GM18508 (cell line): ENCODE results near the gene USP31.

Source experiments
- ATAC-seq: cut with Tn5 transposase; IDR thresholded peaks from one replicate; pipeline ENCODE4 v1.9.1; 2021; ENCODE audit warnings: moderate number of reproducible peaks; ENCODE audit not compliant: insufficient read depth, unreplicated experiment

The USP31 gene

DNA sequence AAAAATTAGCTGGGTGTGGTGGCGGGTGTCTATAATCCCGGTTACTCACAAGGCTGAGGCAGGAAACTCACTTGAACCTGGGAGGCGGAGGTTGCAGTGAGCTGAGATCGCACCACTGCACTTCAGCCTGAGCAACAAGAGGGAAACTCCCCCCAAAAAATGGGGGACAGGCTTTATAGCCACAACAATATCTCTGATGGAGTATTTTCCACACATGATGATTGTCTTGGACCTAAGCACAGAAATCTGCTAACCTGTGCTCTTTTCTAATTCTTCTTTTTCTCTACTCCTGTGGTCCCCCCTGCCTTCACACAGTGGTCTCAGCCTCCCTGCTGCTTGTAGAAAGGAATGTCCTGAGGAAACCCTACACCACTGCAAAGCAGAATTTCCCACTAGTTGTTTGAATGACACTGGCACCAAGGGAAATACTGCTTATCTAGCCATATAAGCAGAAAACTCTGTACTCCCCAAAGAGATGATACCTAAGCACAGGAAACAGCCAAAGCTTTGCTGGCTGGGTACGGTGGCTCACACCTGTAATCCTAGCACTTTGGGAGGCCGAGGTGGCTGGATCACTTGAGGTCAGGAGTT lies 117.6 kb downstream of the USP31 start:
- no peak for ATAC-seq

- no peak for ATAC-seq
Measured at GRCh38 chr16:23029733-23030420, 119.4 kb downstream of the USP31 start.

GRCh38 chr16:23027386-23027785 lies 121.9 kb downstream of the USP31 start:
- no peak for ATAC-seq

- ATAC-seq, result no peak
Measured at GRCh38 chr16:23026784-23027362, 122.4 kb downstream of the USP31 start.

DNA sequence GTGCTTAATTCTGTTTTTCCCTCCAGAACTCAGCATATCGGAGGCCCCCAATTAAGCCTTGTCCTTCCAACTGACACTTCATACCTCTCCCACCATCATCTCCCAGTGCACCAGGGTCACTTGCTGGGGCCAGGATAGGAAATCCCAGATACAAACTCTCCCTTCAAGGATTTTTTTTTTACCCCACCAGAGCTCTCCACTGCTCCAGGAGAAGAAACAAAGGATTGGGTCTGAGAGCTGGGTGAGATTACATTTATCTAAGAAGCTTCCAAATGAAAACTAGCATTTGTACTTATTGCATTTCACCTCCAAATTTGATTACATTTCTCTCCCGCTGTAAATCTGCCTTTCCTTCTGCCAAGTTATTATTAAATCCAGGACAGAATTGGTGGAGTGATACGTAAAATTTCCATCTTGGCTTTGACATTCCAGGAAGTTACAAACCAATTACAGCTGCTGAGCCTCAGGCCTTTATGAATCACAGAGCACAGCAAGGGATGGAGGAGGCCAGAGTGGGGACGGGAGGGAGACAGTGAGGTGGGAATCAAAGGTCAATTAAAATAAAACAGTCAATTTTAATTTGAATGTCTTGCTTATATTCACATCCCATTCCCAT lies 123.5 kb downstream of the USP31 start:
- no peak for ATAC-seq

GRCh38 chr16:23024044-23024443 lies 125.2 kb downstream of the USP31 start:
- no peak for ATAC-seq

GRCh38 chr16:23020084-23020483 lies 129.2 kb downstream of the USP31 start:
- ATAC-seq, result no peak

GRCh38 chr16:23016368-23016767 lies 132.9 kb downstream of the USP31 start:
- ATAC-seq, result no peak

DNA sequence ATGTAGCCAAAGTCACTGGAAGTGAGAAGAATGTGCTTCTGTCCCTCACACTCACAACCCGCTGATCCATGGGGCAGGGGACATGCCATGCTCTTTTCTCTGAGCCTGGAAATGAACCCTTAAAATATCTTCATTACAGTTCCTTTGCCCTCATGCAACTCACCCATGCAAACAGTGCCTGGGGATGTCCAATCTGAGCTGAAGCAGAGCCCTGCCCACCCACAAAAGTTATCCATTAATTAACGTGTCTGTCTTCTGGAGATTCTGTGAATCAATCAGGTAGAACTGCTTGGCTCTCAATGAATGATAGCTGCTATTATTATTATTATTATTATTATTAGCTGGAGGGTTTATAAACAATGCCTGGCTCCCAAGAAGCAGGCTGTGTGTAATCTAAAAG lies 133.7 kb downstream of the USP31 start:
- no peak for ATAC-seq

- no peak for ATAC-seq
Measured at GRCh38 chr16:23014592-23014991, 134.7 kb downstream of the USP31 start.
